Measurements from ENCODE around the gene CBFA2T3. TPM values are rescaled to one million over a fixed set of nuclear protein-coding genes. Genes with fewer than 3 reads are reported as not detected.

CBFA2T3 gene
- total RNA-seq, 1 experiment from 2014 or later = 2.9 TPM

- no peaks in the 10 kb centered on the region for H3K9me3 Mint-ChIP-seq
- Histone ChIP-seq H2BK120ac (ENCODE audit: low read depth, low read length, poor library complexity, severe bottlenecking) (no peak overlapping the region), H4K91ac (ENCODE audit: insufficient read length, low read depth, low read length) (no peak overlapping the region), H2BK15ac (ENCODE audit: low read depth, low read length) (no peak overlapping the region), H3K9ac (ENCODE audit: extremely low read depth, insufficient read length, low read length) (no peak overlapping the region), H4K8ac (replicated peaks; ENCODE audit: insufficient read length, low read depth, low read length) (no peak overlapping the region), H3K23ac (ENCODE audit: insufficient read length, low read depth, low read length) (no peak overlapping the region), H3K79me1 (ENCODE audit: insufficient read depth, low read depth, low read length, poor library complexity, severe bottlenecking) (no peaks in the 10 kb centered on the region), H2BK12ac (ENCODE audit: insufficient read length, low read depth, low read length) (no peak overlapping the region), H2AFZ (ENCODE audit: low read length) (no peak overlapping the region), H3K27ac (ENCODE audit: insufficient read length, low read depth, low read length) (no peak overlapping the region), H3K79me2 (ENCODE audit: insufficient read depth, low read length) (no peaks in the 10 kb centered on the region), H4K5ac (ENCODE audit: insufficient read length, low read depth, low read length) (no peak overlapping the region), H2AK5ac (ENCODE audit: insufficient read length, low read length) (no peak overlapping the region), H3K9me3 (ENCODE audit: control insufficient read depth, low read depth, low read length) (no peaks in the 10 kb centered on the region), H3K56ac (ENCODE audit: insufficient read length, low read depth, low read length) (no peak overlapping the region), H4K20me1 (ENCODE audit: control insufficient read depth, insufficient read depth, insufficient read length) (no peaks in the 10 kb centered on the region), H3K23me2 (ENCODE audit: insufficient read length, low read depth, low read length, poor library complexity, severe bottlenecking) (no peaks in the 10 kb centered on the region), H3T11ph (ENCODE audit: low read length) (no peak overlapping the region), H3K4me1 (ENCODE audit: insufficient read depth, low read length) (no peaks in the 10 kb centered on the region; the same call in 1 of the 2 replicates), H3K4me2 (ENCODE audit: insufficient read depth, insufficient read length, low read length) (no peak overlapping the region), H3K18ac (ENCODE audit: insufficient read length, low read depth, low read length) (no peak overlapping the region), H2BK5ac (ENCODE audit: insufficient read length, low read length) (no peak overlapping the region), H3K27me3 (ENCODE audit: insufficient read depth, low read length) (no peaks in the 10 kb centered on the region), H2BK20ac (ENCODE audit: low read depth, low read length, poor library complexity, severe bottlenecking) (no peak overlapping the region), H3K4ac (ENCODE audit: low read depth, low read length) (no peak overlapping the region), H3K14ac (ENCODE audit: insufficient read depth, low read length) (no peak overlapping the region)
- no CpG with 5 or more reads among the region's 15 CpGs for WGBS (ENCODE audit: extremely low coverage, insufficient read length, low lambda C conversion rate)
- no peaks in the 10 kb centered on the region for H3K36me3 Mint-ChIP-seq (ENCODE audit: insufficient read depth in 1 of 3, low read depth in 3 of 3)
- peaks cover 3 to 10% of the 10 kb centered on the region in 2 experiments for H3K4me1 Mint-ChIP-seq
- DNase-seq = no peak
- TF ChIP-seq, protein P1, sequence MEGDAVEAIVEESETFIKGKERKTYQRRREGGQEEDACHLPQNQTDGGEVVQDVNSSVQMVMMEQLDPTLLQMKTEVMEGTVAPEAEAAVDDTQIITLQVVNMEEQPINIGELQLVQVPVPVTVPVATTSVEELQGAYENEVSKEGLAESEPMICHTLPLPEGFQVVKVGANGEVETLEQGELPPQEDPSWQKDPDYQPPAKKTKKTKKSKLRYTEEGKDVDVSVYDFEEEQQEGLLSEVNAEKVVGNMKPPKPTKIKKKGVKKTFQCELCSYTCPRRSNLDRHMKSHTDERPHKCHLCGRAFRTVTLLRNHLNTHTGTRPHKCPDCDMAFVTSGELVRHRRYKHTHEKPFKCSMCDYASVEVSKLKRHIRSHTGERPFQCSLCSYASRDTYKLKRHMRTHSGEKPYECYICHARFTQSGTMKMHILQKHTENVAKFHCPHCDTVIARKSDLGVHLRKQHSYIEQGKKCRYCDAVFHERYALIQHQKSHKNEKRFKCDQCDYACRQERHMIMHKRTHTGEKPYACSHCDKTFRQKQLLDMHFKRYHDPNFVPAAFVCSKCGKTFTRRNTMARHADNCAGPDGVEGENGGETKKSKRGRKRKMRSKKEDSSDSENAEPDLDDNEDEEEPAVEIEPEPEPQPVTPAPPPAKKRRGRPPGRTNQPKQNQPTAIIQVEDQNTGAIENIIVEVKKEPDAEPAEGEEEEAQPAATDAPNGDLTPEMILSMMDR (conservative IDR thresholded peaks at IDR 0.05) = no peak
- H3K4me3 Mint-ChIP-seq = no peak overlapping the region
- H3K27ac Mint-ChIP-seq = no peak overlapping the region
- H3K27me3 Mint-ChIP-seq (ENCODE audit: low read depth) = peaks cover 16% of the 10 kb centered on the region
Measured at GRCh38 chr16:88951501-88951900, 25.5 kb downstream of the CBFA2T3 start.

Data from H9 (cell line).